Suppressor macrophage treated with lipopolysaccharide for 4 hours (primary cell): ENCODE data around the gene NLRC3.
A peak's percentile ranks its signal among the peaks of the same experiment; 100 is the strongest.

Experiments used
- DNase-seq: peaks from one replicate; pipeline ENCODE4 v3.0.0-alpha.2; 2020

NLRC3 gene

GRCh38 chr16:3542601-3543373 is 34.4 kb downstream of the NLRC3 start:
- DNase-seq, result no peak

- DNase-seq, result no peak
Measured at GRCh38 chr16:3541527-3542155, 35.6 kb downstream of the NLRC3 start.

- DNase-seq, result no peak
Measured at GRCh38 chr16:3538222-3538621, 39.0 kb downstream of the NLRC3 start.

GRCh38 chr16:3536851-3537250 is 40.4 kb downstream of the NLRC3 start:
- no peak for DNase-seq

GRCh38 chr16:3536271-3536731 is 40.9 kb downstream of the NLRC3 start:
- no peak for DNase-seq

- DNase-seq, result no peak
Measured at GRCh38 chr16:3534126-3534525, 43.1 kb downstream of the NLRC3 start.

GRCh38 chr16:3532741-3533140 is 44.5 kb downstream of the NLRC3 start:
- DNase-seq, result no peak

- DNase-seq, result no peak
Measured at GRCh38 chr16:3530371-3530914, 46.8 kb downstream of the NLRC3 start.

- no peak for DNase-seq
Measured at GRCh38 chr16:3529175-3529574, 48.0 kb downstream of the NLRC3 start.

- DNase-seq, result no peak
Measured at GRCh38 chr16:3528406-3528805, 48.8 kb downstream of the NLRC3 start.

GRCh38 chr16:3527216-3527829 is 49.9 kb downstream of the NLRC3 start:
- DNase-seq, result peak; percentile 64

GRCh38 chr16:3525951-3526350 is 51.3 kb downstream of the NLRC3 start:
- no peak for DNase-seq

- no peak for DNase-seq
Measured at GRCh38 chr16:3523281-3523680, 53.9 kb downstream of the NLRC3 start.

- no peak for DNase-seq
Measured at GRCh38 chr16:3520841-3521240, 56.4 kb downstream of the NLRC3 start.

- no peak for DNase-seq
Measured at GRCh38 chr16:3520413-3520812, 56.8 kb downstream of the NLRC3 start.

GRCh38 chr16:3519581-3519980 is 57.6 kb downstream of the NLRC3 start:
- DNase-seq, result no peak

GRCh38 chr16:3518986-3519348 is 58.2 kb downstream of the NLRC3 start:
- no peak for DNase-seq

- DNase-seq, result no peak
Measured at GRCh38 chr16:3518292-3518985, 58.8 kb downstream of the NLRC3 start.

GRCh38 chr16:3515897-3516296 is 61.3 kb downstream of the NLRC3 start:
- DNase-seq, result no peak

GRCh38 chr16:3514621-3515020 is 62.6 kb downstream of the NLRC3 start:
- no peak for DNase-seq

- no peak for DNase-seq
Measured at GRCh38 chr16:3513892-3514583, 63.2 kb downstream of the NLRC3 start.
